Skeletal muscle satellite cell (primary cell): ENCODE measurements around the gene GRK3.
"Not testable (repeated sequence)": the region's sequence is repeated elsewhere in the genome, so short reads cannot be mapped to it uniquely, and the experiment has no call there.

ENCODE experiments used
- H3K27me3 ChIP-seq: 2 replicates; pipeline ENCODE4 v1.7.0; 2013; ENCODE audit warnings: low read length; ENCODE audit not compliant: control insufficient read depth, insufficient read depth
- H3K36me3 ChIP-seq: 2 replicates; pipeline ENCODE4 v1.7.0; 2013; ENCODE audit warnings: mild to moderate bottlenecking, control low read depth, low read length; ENCODE audit not compliant: insufficient read depth
- H3K4me1 ChIP-seq: 2 replicates; pipeline ENCODE4 v1.7.0; 2013; ENCODE audit warnings: low read length; ENCODE audit not compliant: control insufficient read depth, insufficient read depth
- H3K4me2 ChIP-seq: 2 replicates; pipeline ENCODE4 v1.7.0; 2013; ENCODE audit warnings: mild to moderate bottlenecking, low read length
- H3K4me3 ChIP-seq: 2 replicates; pipeline ENCODE4 v1.7.0; 2013; ENCODE audit warnings: low read length
- H3K9ac ChIP-seq: 2 replicates; pipeline ENCODE4 v1.7.0; 2013; ENCODE audit warnings: mild to moderate bottlenecking, low read depth, low read length, moderate library complexity
- H3K9me3 ChIP-seq: replicated peaks from 2 replicates; pipeline ENCODE4 v1.7.0; 2013; ENCODE audit warnings: mild to moderate bottlenecking, control low read depth, low read length

Gene GRK3

GRCh38 chr22:25611284-25611683, 46.8 kb downstream of the GRK3 start:
- H3K4me1 ChIP-seq, H3K9me3 ChIP-seq, H3K27me3 ChIP-seq, H3K4me2 ChIP-seq, H3K9ac ChIP-seq, H3K4me3 ChIP-seq, H3K36me3 ChIP-seq: not testable (repeated sequence)

GRCh38 chr22:25613131-25613530, 48.7 kb downstream of the GRK3 start:
- not testable (repeated sequence) for H3K27me3 ChIP-seq

GRCh38 chr22:25613558-25613957, 49.1 kb downstream of the GRK3 start:
- not testable (repeated sequence) for H3K4me3 ChIP-seq, H3K9me3 ChIP-seq, H3K9ac ChIP-seq, H3K4me1 ChIP-seq, H3K4me2 ChIP-seq, H3K27me3 ChIP-seq, H3K36me3 ChIP-seq

More at GRCh38 chr22:25613131-25613530, 48.7 kb downstream of the GRK3 start:
- not testable (repeated sequence) for H3K9ac ChIP-seq, H3K4me1 ChIP-seq, H3K36me3 ChIP-seq, H3K4me2 ChIP-seq, H3K4me3 ChIP-seq, H3K9me3 ChIP-seq

GRCh38 chr22:25614791-25615190, 50.3 kb downstream of the GRK3 start:
- H3K4me3 ChIP-seq, H3K4me1 ChIP-seq, H3K4me2 ChIP-seq, H3K9me3 ChIP-seq, H3K27me3 ChIP-seq, H3K9ac ChIP-seq, H3K36me3 ChIP-seq: not testable (repeated sequence)

GRCh38 chr22:25621986-25622385, 57.5 kb downstream of the GRK3 start:
- H3K4me2 ChIP-seq, result no peak overlapping the region
- H3K9ac ChIP-seq, result no peak overlapping the region
- no peaks in the 10 kb centered on the region for H3K4me1 ChIP-seq
- H3K4me3 ChIP-seq, result no peak overlapping the region
- H3K9me3 ChIP-seq, result no peaks in the 10 kb centered on the region
- H3K27me3 ChIP-seq, result peaks cover 5% of the 10 kb centered on the region
- H3K36me3 ChIP-seq, result no peaks in the 10 kb centered on the region

- no peaks in the 10 kb centered on the region for H3K4me1 ChIP-seq
- H3K4me2 ChIP-seq, result no peak overlapping the region
- no peak overlapping the region for H3K9ac ChIP-seq
- no peaks in the 10 kb centered on the region for H3K9me3 ChIP-seq
- no peaks in the 10 kb centered on the region for H3K36me3 ChIP-seq
- H3K4me3 ChIP-seq, result no peak overlapping the region
- H3K27me3 ChIP-seq, result peaks cover 6% of the 10 kb centered on the region
These were observed 58.8 kb downstream of the GRK3 start for GRCh38 chr22:25623310-25623734.

- Histone ChIP-seq H3K4me2 (no peak overlapping the region), H3K9me3 (no peaks in the 10 kb centered on the region), H3K9ac (no peak overlapping the region), H3K4me1 (no peaks in the 10 kb centered on the region), H3K27me3 (peaks cover 6% of the 10 kb centered on the region), H3K4me3 (no peak overlapping the region), H3K36me3 (no peaks in the 10 kb centered on the region)
These were observed 59.4 kb downstream of the GRK3 start for GRCh38 chr22:25623851-25624250.

GRCh38 chr22:25624476-25624875, 60.0 kb downstream of the GRK3 start:
- Histone ChIP-seq H3K4me2 (no peak overlapping the region), H3K36me3 (no peaks in the 10 kb centered on the region)

GRCh38 chr22:25625747-25626623, 61.5 kb downstream of the GRK3 start:
- not testable (repeated sequence) for H3K9me3 ChIP-seq, H3K4me1 ChIP-seq

More at GRCh38 chr22:25624476-25624875, 60.0 kb downstream of the GRK3 start:
- no peak overlapping the region for H3K9ac ChIP-seq
- no peaks in the 10 kb centered on the region for H3K9me3 ChIP-seq
- H3K4me1 ChIP-seq, result no peaks in the 10 kb centered on the region
- H3K27me3 ChIP-seq, result peaks cover 11% of the 10 kb centered on the region
- H3K4me3 ChIP-seq, result no peak overlapping the region

GRCh38 chr22:25626624-25626990, 62.1 kb downstream of the GRK3 start:
- Histone ChIP-seq H3K4me2 (no peak overlapping the region), H3K27me3 (peaks cover 13% of the 10 kb centered on the region), H3K36me3 (no peaks in the 10 kb centered on the region), H3K9me3 (no peaks in the 10 kb centered on the region), H3K4me3 (no peak overlapping the region), H3K9ac (no peak overlapping the region), H3K4me1 (no peaks in the 10 kb centered on the region)

More at GRCh38 chr22:25625747-25626623, 61.5 kb downstream of the GRK3 start:
- H3K4me2 ChIP-seq, H3K9ac ChIP-seq, H3K4me3 ChIP-seq, H3K36me3 ChIP-seq: not testable (repeated sequence)
- peaks cover 13% of the 10 kb centered on the region for H3K27me3 ChIP-seq

GRCh38 chr22:25627271-25627852, 62.9 kb downstream of the GRK3 start:
- Histone ChIP-seq H3K9me3 (no peaks in the 10 kb centered on the region), H3K27me3 (peaks cover 13% of the 10 kb centered on the region), H3K36me3 (no peaks in the 10 kb centered on the region), H3K4me3 (no peak overlapping the region), H3K4me2 (no peak overlapping the region), H3K4me1 (no peaks in the 10 kb centered on the region), H3K9ac (no peak overlapping the region)

GRCh38 chr22:25628494-25628893, 64.0 kb downstream of the GRK3 start:
- Histone ChIP-seq H3K9ac (no peak overlapping the region), H3K36me3 (no peaks in the 10 kb centered on the region), H3K4me1 (no peaks in the 10 kb centered on the region), H3K4me2 (no peak overlapping the region), H3K4me3 (no peak overlapping the region), H3K27me3 (peaks cover 12% of the 10 kb centered on the region), H3K9me3 (no peaks in the 10 kb centered on the region)
